Measurements from ENCODE around the gene UAP1L1. TPM values are rescaled to one million over a fixed set of nuclear protein-coding genes. Genes with fewer than 3 reads are reported as not detected.
A peak's percentile ranks its signal among the peaks of the same experiment; 100 is the strongest.

Gene UAP1L1
- total and polyA plus RNA-seq, 10 donors, result 12.5 to 35.9 (median 26.6) TPM

DNA sequence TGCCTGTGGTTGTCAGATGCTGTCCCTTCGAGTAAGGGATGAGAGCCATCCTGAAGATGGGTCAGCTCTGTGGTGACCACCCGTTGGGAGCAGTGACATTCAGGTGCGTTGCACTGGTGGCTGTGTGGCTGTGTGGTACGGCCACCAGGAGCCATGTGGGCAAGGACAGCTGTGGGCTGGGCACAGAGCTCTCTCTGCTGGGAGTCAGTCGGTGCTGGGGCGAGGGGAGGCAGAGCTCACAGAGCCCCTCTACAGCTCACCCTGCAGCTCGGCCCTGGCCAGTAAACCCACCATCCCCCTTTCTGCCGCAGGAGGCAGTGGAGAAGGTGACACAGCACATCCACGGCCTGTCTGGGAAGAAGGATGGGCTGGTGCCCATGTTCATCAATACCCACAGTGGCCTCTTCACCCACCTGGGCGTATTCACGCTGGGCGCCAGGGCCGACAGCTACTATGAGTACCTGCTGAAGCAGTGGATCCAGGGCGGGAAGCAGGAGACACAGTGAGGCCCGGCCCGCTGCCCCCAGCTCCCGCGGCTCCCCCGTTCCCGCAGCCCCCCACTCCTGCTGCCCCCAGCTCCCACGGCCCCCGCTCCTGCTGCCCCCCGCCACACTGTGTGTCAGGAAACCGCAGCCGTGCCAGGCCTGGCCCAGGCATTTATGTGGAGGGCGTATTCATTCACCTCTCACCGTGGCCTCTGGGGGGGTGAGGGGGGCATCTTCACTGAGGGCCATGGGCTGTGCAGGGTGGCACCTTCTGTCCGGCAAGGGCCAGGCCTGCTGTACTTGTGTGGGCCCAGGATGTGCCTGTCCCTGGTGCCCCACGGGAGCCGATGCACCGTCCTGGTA is 28.7 kb downstream of the UAP1L1 start:
- no peak for DNase-seq
- peaks cover 0 to 100% (median 90%) of the 10 kb centered on the region in 6 donors for H3K36me3 ChIP-seq
- no peaks in the 10 kb centered on the region for H3K4me1 ChIP-seq
- H3K27me3 ChIP-seq (replicated peaks in 1 of 7), result no peaks in the 10 kb centered on the region
- no peak for TF ChIP-seq POLR2A (IDR thresholded peaks at IDR 0.05)
- TF ChIP-seq, protein P1, sequence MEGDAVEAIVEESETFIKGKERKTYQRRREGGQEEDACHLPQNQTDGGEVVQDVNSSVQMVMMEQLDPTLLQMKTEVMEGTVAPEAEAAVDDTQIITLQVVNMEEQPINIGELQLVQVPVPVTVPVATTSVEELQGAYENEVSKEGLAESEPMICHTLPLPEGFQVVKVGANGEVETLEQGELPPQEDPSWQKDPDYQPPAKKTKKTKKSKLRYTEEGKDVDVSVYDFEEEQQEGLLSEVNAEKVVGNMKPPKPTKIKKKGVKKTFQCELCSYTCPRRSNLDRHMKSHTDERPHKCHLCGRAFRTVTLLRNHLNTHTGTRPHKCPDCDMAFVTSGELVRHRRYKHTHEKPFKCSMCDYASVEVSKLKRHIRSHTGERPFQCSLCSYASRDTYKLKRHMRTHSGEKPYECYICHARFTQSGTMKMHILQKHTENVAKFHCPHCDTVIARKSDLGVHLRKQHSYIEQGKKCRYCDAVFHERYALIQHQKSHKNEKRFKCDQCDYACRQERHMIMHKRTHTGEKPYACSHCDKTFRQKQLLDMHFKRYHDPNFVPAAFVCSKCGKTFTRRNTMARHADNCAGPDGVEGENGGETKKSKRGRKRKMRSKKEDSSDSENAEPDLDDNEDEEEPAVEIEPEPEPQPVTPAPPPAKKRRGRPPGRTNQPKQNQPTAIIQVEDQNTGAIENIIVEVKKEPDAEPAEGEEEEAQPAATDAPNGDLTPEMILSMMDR (IDR thresholded peaks at IDR 0.05 in 8 of 11, conservative IDR thresholded peaks at IDR 0.05 in 3 of 11), result no peak
- no peak for TF ChIP-seq POLR2AphosphoS5 (IDR thresholded peaks at IDR 0.05)
- no peaks in the 10 kb centered on the region for H3K9me3 ChIP-seq
- intact Hi-C loops (cut with DNase I; ENCODE audit: low total_unique reads), result no loop called here
- WGBS, 5 donors, result 93 to 98% (median 95%) methylated on average over 23 to 31 of the region's 31 CpGs
- no peak overlapping the region for H3K27ac ChIP-seq
- H3K4me3 ChIP-seq, result no peak overlapping the region

DNA sequence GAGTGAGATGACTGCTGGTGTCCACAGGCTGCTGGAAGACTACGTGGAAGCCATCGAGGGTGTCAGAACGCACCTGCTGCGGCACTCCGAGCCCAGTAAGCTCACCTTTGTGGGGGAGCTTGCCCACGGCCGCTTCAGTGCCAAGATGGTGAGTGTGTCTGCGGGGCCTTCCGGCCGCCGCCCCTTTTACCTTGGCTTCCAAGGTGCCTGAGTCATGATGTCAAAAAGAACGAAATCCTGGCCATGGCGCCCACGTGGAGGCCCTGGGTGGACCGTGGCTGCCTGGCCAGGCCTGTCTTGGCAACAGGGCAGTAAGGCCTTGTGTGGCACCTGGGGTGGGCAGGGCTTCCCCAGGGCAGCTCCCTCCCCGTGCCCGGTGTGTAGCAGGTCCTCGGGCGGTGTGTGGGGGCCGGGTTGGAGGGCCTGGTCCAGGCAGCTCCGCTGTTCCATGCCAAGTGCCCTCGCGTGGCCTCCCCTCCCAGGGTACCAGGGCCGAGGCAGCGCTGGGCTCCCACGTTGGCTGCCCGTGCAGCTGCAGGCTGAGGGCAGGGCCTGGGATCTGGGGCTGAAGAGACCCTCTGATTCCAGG is 29.4 kb downstream of the UAP1L1 start:
- intact Hi-C loops (cut with DNase I; ENCODE audit: low total_unique reads), result no loop called here
- Histone ChIP-seq H3K36me3 (peaks cover 0 to 100% (median 89%) of the 10 kb centered on the region in 6 donors), H3K27me3 (replicated peaks in 1 of 7) (no peaks in the 10 kb centered on the region), H3K9me3 (no peaks in the 10 kb centered on the region), H3K4me1 (no peaks in the 10 kb centered on the region), H3K27ac (no peak overlapping the region), H3K4me3 (no peak overlapping the region)
- 94 to 96% (median 95%) methylated on average over 11 to 27 of the region's 27 CpGs for WGBS, 5 donors
- TF ChIP-seq POLR2A (IDR thresholded peaks at IDR 0.05) (no peak), POLR2AphosphoS5 (IDR thresholded peaks at IDR 0.05) (peak in 1 of 3 donors; percentile 2)
- no peak for DNase-seq

DNA sequence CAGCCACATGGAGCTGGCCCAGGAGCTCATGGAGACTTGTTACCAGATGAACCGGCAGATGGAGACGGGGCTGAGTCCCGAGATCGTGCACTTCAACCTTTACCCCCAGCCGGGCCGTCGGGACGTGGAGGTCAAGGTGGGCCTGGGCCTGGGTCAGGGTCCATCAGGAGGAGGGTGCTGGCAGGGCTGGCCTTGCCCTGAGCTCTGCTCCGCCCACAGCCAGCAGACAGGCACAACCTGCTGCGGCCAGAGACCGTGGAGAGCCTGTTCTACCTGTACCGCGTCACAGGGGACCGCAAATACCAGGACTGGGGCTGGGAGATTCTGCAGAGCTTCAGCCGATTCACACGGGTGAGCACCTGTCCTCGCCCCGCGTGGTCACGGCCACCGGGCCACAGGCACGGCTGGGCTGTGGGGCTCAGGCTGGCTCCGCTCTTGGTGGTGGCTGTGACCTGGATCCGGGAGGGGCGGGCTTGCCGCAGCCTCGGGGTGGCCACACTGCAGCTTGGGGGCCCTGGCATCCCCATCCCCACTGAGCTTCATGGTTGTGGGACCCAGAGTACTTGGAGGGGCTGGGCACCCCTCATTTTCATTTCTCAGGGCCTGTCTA is 30.1 kb downstream of the UAP1L1 start:
- Histone ChIP-seq H3K27ac (no peak overlapping the region), H3K9me3 (no peaks in the 10 kb centered on the region), H3K36me3 (peaks cover 0 to 100% (median 89%) of the 10 kb centered on the region in 6 donors), H3K4me3 (no peak overlapping the region), H3K4me1 (peaks cover 0 to 2% (median 0%) of the 10 kb centered on the region in 6 donors), H3K27me3 (replicated peaks in 1 of 7) (no peaks in the 10 kb centered on the region)
- WGBS, 5 donors, result 90 to 100% (median 93%) methylated on average over 6 to 27 of the region's 27 CpGs
- no peak for TF ChIP-seq POLR2AphosphoS5 (IDR thresholded peaks at IDR 0.05)
- TF ChIP-seq POLR2A (IDR thresholded peaks at IDR 0.05), result no peak
- TF ChIP-seq, protein P1 (IDR thresholded peaks at IDR 0.05 in 8 of 11, conservative IDR thresholded peaks at IDR 0.05 in 3 of 11), result no peak
- no peak for DNase-seq
- intact Hi-C loops (cut with DNase I; ENCODE audit: low total_unique reads), result no loop called here

DNA sequence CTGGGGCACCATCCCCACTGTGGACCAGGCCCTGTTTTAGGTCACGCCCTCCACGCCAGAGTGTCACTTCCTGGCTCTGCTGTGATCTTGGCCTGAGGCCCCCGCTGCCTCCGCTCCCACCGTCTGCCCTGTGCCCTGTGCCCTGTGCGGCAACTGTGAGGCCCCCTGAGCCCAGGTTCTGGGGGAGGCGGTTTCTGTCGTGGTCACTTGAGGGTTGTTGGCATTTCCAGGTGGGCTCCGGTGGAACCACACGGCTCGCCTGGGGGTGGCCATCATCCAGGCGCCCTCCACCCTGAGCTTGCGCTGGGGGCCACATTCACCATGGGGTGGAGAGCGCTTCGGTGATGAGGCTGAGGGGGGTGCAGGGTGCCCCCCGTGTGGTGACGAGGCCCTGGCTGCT is 30.7 kb downstream of the UAP1L1 start:
- DNase-seq, result no peak
- Histone ChIP-seq H3K4me1 (peaks cover 0 to 7% (median 2%) of the 10 kb centered on the region in 6 donors), H3K36me3 (peaks cover 0 to 100% (median 93%) of the 10 kb centered on the region in 6 donors), H3K27me3 (replicated peaks in 1 of 7) (no peaks in the 10 kb centered on the region), H3K9me3 (no peaks in the 10 kb centered on the region), H3K4me3 (no peak overlapping the region), H3K27ac (no peak overlapping the region)
- TF ChIP-seq, protein P1 (IDR thresholded peaks at IDR 0.05 in 8 of 11, conservative IDR thresholded peaks at IDR 0.05 in 3 of 11), result no peak
- TF ChIP-seq POLR2AphosphoS5 (IDR thresholded peaks at IDR 0.05), result peak in 1 of 3 donors; percentile 54
- no peak for TF ChIP-seq POLR2A (IDR thresholded peaks at IDR 0.05)
- 90 to 97% (median 93%) methylated on average over 2 to 17 of the region's 17 CpGs for WGBS, 5 donors
- intact Hi-C loops (cut with DNase I; ENCODE audit: low total_unique reads), result no loop called here

All from spleen (tissue), 11 donors.